Suprapubic skin (tissue), 3 donors: ENCODE measurements around the gene SERPINA9.

ENCODE experiments used
- POLR2A ChIP-seq, 2 donors: fragments of 450-650 bp; IDR thresholded peaks; one replicate each; pipeline ENCODE4 v1.6.1; 2017; ENCODE audit warnings: antibody characterized with exemption in 2 of 2, mild to moderate bottlenecking in 2 of 2, moderate library complexity in 2 of 2
- TF ChIP-seq, protein P1 (sequence below), 2 donors: fragments of 200-600 bp in 1 of 2; fragments of 450-650 bp in 1 of 2; sonication (generic) in 1 of 2; IDR thresholded peaks; one replicate each; pipeline ENCODE4 v1.5.1; 2016 to 2019; ENCODE audit warnings: antibody characterized with exemption in 2 of 2, mild to moderate bottlenecking in 1 of 2, moderate library complexity in 1 of 2

DNA sequence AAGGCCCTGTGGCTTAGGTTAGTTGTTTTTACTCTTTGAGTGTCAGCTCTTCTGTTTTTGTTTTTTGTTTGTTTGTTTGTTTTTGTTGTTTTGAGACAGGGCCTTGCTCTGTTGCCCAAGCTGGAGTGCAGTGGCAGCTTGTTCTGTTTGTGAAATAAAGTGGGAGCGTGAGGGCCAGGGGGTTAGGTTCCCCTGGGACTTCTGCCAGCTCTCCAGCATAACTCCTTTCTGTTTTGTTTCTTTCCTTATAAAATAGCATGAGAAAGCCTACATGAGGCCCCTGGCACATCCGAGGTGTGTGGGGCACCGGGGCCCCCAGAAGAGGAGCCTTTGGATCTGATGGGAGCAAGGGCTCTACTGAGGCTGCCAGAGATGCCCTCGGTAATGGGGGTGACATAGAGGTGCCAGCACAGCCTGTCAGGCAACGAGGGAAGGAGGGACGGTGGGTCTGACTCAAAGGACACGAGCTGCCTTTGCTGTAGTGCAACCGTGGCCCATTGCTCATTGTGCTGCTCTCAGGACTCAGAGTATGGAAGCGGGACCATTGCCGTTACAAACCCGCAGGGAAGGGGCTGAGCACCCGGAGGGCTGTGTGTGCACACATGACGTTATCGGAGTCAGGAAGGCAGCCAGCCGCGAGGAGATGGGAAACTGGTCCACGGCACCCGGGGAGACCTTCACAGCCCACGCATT, 14.3 kb downstream of the SERPINA9 start:
- TF ChIP-seq, protein P1, sequence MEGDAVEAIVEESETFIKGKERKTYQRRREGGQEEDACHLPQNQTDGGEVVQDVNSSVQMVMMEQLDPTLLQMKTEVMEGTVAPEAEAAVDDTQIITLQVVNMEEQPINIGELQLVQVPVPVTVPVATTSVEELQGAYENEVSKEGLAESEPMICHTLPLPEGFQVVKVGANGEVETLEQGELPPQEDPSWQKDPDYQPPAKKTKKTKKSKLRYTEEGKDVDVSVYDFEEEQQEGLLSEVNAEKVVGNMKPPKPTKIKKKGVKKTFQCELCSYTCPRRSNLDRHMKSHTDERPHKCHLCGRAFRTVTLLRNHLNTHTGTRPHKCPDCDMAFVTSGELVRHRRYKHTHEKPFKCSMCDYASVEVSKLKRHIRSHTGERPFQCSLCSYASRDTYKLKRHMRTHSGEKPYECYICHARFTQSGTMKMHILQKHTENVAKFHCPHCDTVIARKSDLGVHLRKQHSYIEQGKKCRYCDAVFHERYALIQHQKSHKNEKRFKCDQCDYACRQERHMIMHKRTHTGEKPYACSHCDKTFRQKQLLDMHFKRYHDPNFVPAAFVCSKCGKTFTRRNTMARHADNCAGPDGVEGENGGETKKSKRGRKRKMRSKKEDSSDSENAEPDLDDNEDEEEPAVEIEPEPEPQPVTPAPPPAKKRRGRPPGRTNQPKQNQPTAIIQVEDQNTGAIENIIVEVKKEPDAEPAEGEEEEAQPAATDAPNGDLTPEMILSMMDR (IDR thresholded peaks at IDR 0.05): no peak
- TF ChIP-seq POLR2A (IDR thresholded peaks at IDR 0.05): no peak
